HepG2 (cell line): Measurements from ENCODE around the gene SPAG9. TPM values are rescaled to one million over a fixed set of nuclear protein-coding genes. Genes with fewer than 3 reads are reported as not detected.

ENCODE experiments used
- ATAC-seq: fragments of 200-7000 bp; cut with Tn5 transposase; 3 replicates; pipeline ENCODE4 v1.9.1; 2020; ENCODE audit warnings: mild to moderate bottlenecking, moderate library complexity
- BruUV-seq: library from RNA; stranded (reverse); fragments of 400-500 nt; replicated peaks from 2 replicates; lab custom pipeline; 2021; lab: Mats Ljungman, UMichigan
- CTCF ChIA-PET: fragments of 300-600 bp; formaldehyde crosslinking; extraction: SDS; loops from one replicate; lab custom pipeline; 2021; ENCODE audit warnings: low total read pairs, inconsistent platforms, low intra/inter-chr PET ratio; lab: Yijun Ruan, JAX
- POLR2A ChIA-PET: fragments of 350-600 bp; sonication (Branson Sonifier 250); formaldehyde crosslinking; loops from one replicate; lab custom pipeline; 2020; ENCODE audit warnings: antibody characterized with exemption, inconsistent platforms; lab: Yijun Ruan, JAX
- DNase-seq: peaks from one replicate; pipeline ENCODE4 v3.0.0-alpha.2; 2015; ENCODE audit warnings: low spot score
- FAIRE-seq: peaks from 3 replicates; lab custom pipeline; 2011; peaks lifted over from hg19 to GRCh38; lab: Jason Lieb, UNC
- H2AFZ ChIP-seq: one replicate; pipeline ENCODE4 v1.6.1; 2011; ENCODE audit warnings: low read length, inconsistent platforms
- H3K27ac ChIP-seq: fragments of 300-600 bp; 3 replicates; pipeline ENCODE4 v1.8.0; 2011; ENCODE audit warnings: mixed run types, mild to moderate bottlenecking, mixed read lengths, low read length, inconsistent platforms; ENCODE audit not compliant: insufficient read depth; ENCODE audit errors: extremely low read length
- H3K27me3 ChIP-seq, 2 experiments: fragments of 200-600 bp in 1 of 2; 2 replicates in 1 of 2; 3 replicates in 1 of 2; pipeline versions ENCODE4 v1.6.0 to v1.8.0; 2011; ENCODE audit warnings: low read length in 2 of 2, mild to moderate bottlenecking in 2 of 2, moderate library complexity in 2 of 2, inconsistent platforms in 1 of 2; ENCODE audit not compliant: insufficient read depth in 2 of 2, control insufficient read depth in 1 of 2
- H3K36me3 ChIP-seq, 2 experiments: fragments of 200-600 bp in 1 of 2; replicated peaks in 1 of 2; 2 replicates in 1 of 2; 3 replicates in 1 of 2; pipeline versions ENCODE4 v1.5.1 to v1.8.0; 2011; ENCODE audit warnings: low read length in 2 of 2, inconsistent platforms in 1 of 2; ENCODE audit not compliant: insufficient read depth in 2 of 2, control insufficient read depth in 1 of 2
- H3K4me1 ChIP-seq: 2 replicates; pipeline ENCODE4 v1.5.1; 2012; ENCODE audit warnings: low read length, inconsistent platforms; ENCODE audit not compliant: insufficient read depth
- H3K4me2 ChIP-seq: 2 replicates; pipeline ENCODE4 v1.6.0; 2011; ENCODE audit warnings: low read depth, low read length, inconsistent platforms
- H3K4me3 ChIP-seq, 3 experiments: fragments of 200-600 bp in 1 of 3; sonication (generic), shearing (Covaris generic) in 1 of 3; replicated peaks in 1 of 3; 2 replicates each; pipeline ENCODE4 v1.5.1; 2011 to 2016; ENCODE audit warnings: low read length in 3 of 3, inconsistent platforms in 2 of 3, low read depth in 2 of 3, mild to moderate bottlenecking in 2 of 3, control low read depth in 1 of 3, mixed read lengths in 1 of 3; ENCODE audit not compliant: insufficient read depth in 1 of 3
- H3K79me2 ChIP-seq: one replicate; pipeline ENCODE4 v1.6.1; 2011; ENCODE audit warnings: low read length, inconsistent platforms; ENCODE audit not compliant: insufficient read depth
- H3K9ac ChIP-seq: 2 replicates; pipeline ENCODE4 v1.6.0; 2011; ENCODE audit warnings: mild to moderate bottlenecking, low read depth, low read length, inconsistent platforms; ENCODE audit not compliant: insufficient read depth
- H3K9me3 ChIP-seq: 2 replicates; pipeline ENCODE4 v1.5.1; 2012; ENCODE audit warnings: mild to moderate bottlenecking, low read length
- H4K20me1 ChIP-seq: 2 replicates; pipeline ENCODE4 v1.6.0; 2011; ENCODE audit warnings: inconsistent platforms, mild to moderate bottlenecking, low read length, moderate library complexity; ENCODE audit not compliant: insufficient read depth
- AGO2 ChIP-seq: fragments of 200-400 bp; formaldehyde crosslinking; optimal IDR thresholded peaks from 2 replicates; pipeline ENCODE3; 2017; ENCODE audit warnings: mild to moderate bottlenecking, low read depth, low read length, moderate library complexity
- FOXA3 ChIP-seq: IDR thresholded peaks from 2 replicates; pipeline ENCODE4 v1.6.1; 2016; ENCODE audit warnings: missing genetic modification reagents, missing compliant biosample characterization
- GPN1 ChIP-seq: sonication (generic); formaldehyde crosslinking; IDR thresholded peaks from 2 replicates; pipeline ENCODE4 v1.5.1; 2020; ENCODE audit warnings: missing genetic modification reagents, borderline replicate concordance
- HMG20A ChIP-seq: IDR thresholded peaks from 2 replicates; pipeline ENCODE4 v1.6.1; 2016; ENCODE audit warnings: borderline replicate concordance
- MXD1 ChIP-seq: sonication (generic); formaldehyde crosslinking; IDR thresholded peaks from 2 replicates; pipeline ENCODE4 v1.4.0; 2020; ENCODE audit warnings: mild to moderate bottlenecking, missing genetic modification reagents
- RAD51 ChIP-seq: fragments of 450-650 bp; IDR thresholded peaks from 2 replicates; pipeline ENCODE4 v1.6.1; 2016; ENCODE audit warnings: borderline replicate concordance
- STAT5B ChIP-seq: sonication (generic); formaldehyde crosslinking; IDR thresholded peaks from 2 replicates; pipeline ENCODE4 v1.4.0; 2020; ENCODE audit warnings: missing genetic modification reagents
- ZBTB46 ChIP-seq: sonication (generic); formaldehyde crosslinking; IDR thresholded peaks from 2 replicates; pipeline ENCODE4 v1.4.0; 2020; ENCODE audit warnings: mild to moderate bottlenecking, missing genetic modification reagents, borderline replicate concordance
- ZFY ChIP-seq: sonication (generic); formaldehyde crosslinking; IDR thresholded peaks from 2 replicates; pipeline ENCODE4 v1.4.0; 2020; ENCODE audit warnings: missing genetic modification reagents
- ZNF629 ChIP-seq: sonication (generic); formaldehyde crosslinking; conservative IDR thresholded peaks from 2 replicates; pipeline ENCODE4 v1.5.0; 2020; ENCODE audit warnings: missing genetic modification reagents
- WGBS: methylation state at CpG from one replicate; pipeline ENCODE4 v1.1.6; 2017; ENCODE audit warnings: low lambda C conversion rate; 5-methylcytosine and 5-hydroxymethylcytosine counted together
- in situ Hi-C: cut with HindIII; loops from 2 replicates; pipeline ENCODE4 v1.10.0; 2017; ENCODE audit warnings: low pct_unique_long_range_greater_than_20kb; ENCODE audit not compliant: extremely low pct_ligation_motif_present
- intact Hi-C: fragments of 100-400 bp; cut with micrococcal nuclease; formaldehyde crosslinking; loops from one replicate; pipeline ENCODE4 v1.10.0; 2022; ENCODE audit not compliant: unreplicated experiment
- polyA plus RNA-seq, 8 experiments: library from polyadenylated mRNA; depleted of rRNA in 3 of 8; stranded (reverse) in 7 of 8; unstranded in 1 of 8; fragments of >200 nt; fragmentation: Illumina TruSeq in 4 of 8; extraction: Trizol in 4 of 8; gene quantifications; 2 replicates each; pipeline versions ENCODE4 v1.2.1 to v1.2.3, GENCODE V29; 2011 to 2016; ENCODE audit warnings: low read depth in 4 of 8, missing spikeins in 1 of 8, mixed read lengths in 1 of 8; ENCODE audit not compliant: insufficient read depth in 1 of 8
- total RNA-seq, 5 experiments: library from RNA; depleted of rRNA; stranded (reverse); fragments of >200 nt; fragmentation: Illumina TruSeq; extraction: Trizol; gene quantifications; 2 replicates each; pipeline ENCODE4 v1.2.3, GENCODE V29; 2016; ENCODE audit warnings: low read depth in 1 of 5

The SPAG9 gene
- total and polyA plus RNA-seq, 2 of the 13 experiments (the other 11 are each of a cell fraction or from before 2014, with no cell fraction given) = 43.2 to 78.6 TPM

GRCh38 chr17:50961282-50962220 is 159.1 kb downstream of the SPAG9 start:
- POLR2A ChIA-PET = interaction anchor here (0.5 to 1.7 kb wide), 2 partner anchors 95 to 202 kb away, joined by 3 to 5 read pairs; partner anchors contain the start of gene TOB1
- Histone ChIP-seq H2AFZ (no peak overlapping the region), H3K4me2 (no peak overlapping the region)
- no TSS peak for BruUV-seq
- no peak for TF ChIP-seq RAD51
- no peak for TF ChIP-seq FOXA3 (CRISPR knock-in tag)
- no peak for TF ChIP-seq ZBTB46 (CRISPR knock-in tag)
- no peak for TF ChIP-seq STAT5B (CRISPR knock-in tag)
- no peak for TF ChIP-seq MXD1 (CRISPR knock-in tag)
- no peak for TF ChIP-seq ZNF629 (CRISPR knock-in tag)
- no peak for TF ChIP-seq AGO2
- TF ChIP-seq ZFY = no peak
- no peak for TF ChIP-seq HMG20A (CRISPR knock-in tag)
- TF ChIP-seq GPN1 (CRISPR knock-in tag) = no peak
- TF ChIP-seq, all 625 proteins: peak for 0
- Histone ChIP-seq H3K36me3 (peaks cover 0 to 18% of the 10 kb centered on the region in 2 experiments; a peak in 4 of 5 replicates), H3K9ac (no peak overlapping the region), H3K4me1 (peaks cover 29% of the 10 kb centered on the region), H3K79me2 (no peaks in the 10 kb centered on the region), H3K27ac (no peak overlapping the region), H3K4me3 (no peak overlapping the region), H4K20me1 (no peaks in the 10 kb centered on the region), H3K27me3 (no peaks in the 10 kb centered on the region), H3K9me3 (no peaks in the 10 kb centered on the region)
- in situ Hi-C loops (no loop called here), intact Hi-C loops (no loop called here)
- CTCF ChIA-PET = no interaction called here
- FAIRE-seq (no peak), ATAC-seq (peak; percentile 39), DNase-seq (no peak)
- WGBS = 96% methylated on average over 9 of the region's 9 CpGs
